GM18873 (cell line): Measurements from ENCODE around the gene TEKTIP1.
"Not testable (repeated sequence)": the region's sequence is repeated elsewhere in the genome, so short reads cannot be mapped to it uniquely, and the experiment has no call there.

Experiments used
- ATAC-seq: cut with Tn5 transposase; IDR thresholded peaks from one replicate; pipeline ENCODE4 v1.9.1; 2021; ENCODE audit warnings: mild to moderate bottlenecking, moderate library complexity, moderate number of reproducible peaks; ENCODE audit not compliant: unreplicated experiment, low FRiP score

Gene TEKTIP1

GRCh38 chr19:3507371-3508120 lies 31.4 kb upstream of the TEKTIP1 start:
- no peak for ATAC-seq

- ATAC-seq, result not testable (repeated sequence)
Observed at GRCh38 chr19:3508121-3508661, 30.8 kb upstream of the TEKTIP1 start.

- ATAC-seq, result no peak
Observed at GRCh38 chr19:3508771-3509535, 30.0 kb upstream of the TEKTIP1 start.

GRCh38 chr19:3509566-3509989 lies 29.4 kb upstream of the TEKTIP1 start:
- ATAC-seq, result no peak

- ATAC-seq, result no peak
Observed at GRCh38 chr19:3510727-3511126, 28.2 kb upstream of the TEKTIP1 start.

- no peak for ATAC-seq
Observed at GRCh38 chr19:3511506-3512251, 27.3 kb upstream of the TEKTIP1 start.

- ATAC-seq, result no peak
Observed at GRCh38 chr19:3512562-3513228, 26.3 kb upstream of the TEKTIP1 start.

- no peak for ATAC-seq
Observed at GRCh38 chr19:3513229-3514140, 25.5 kb upstream of the TEKTIP1 start.

- ATAC-seq, result no peak
Observed at GRCh38 chr19:3514930-3515329, 24.0 kb upstream of the TEKTIP1 start.

GRCh38 chr19:3515891-3516422 lies 23.0 kb upstream of the TEKTIP1 start:
- no peak for ATAC-seq

- ATAC-seq, result no peak
Observed at GRCh38 chr19:3516675-3517207, 22.2 kb upstream of the TEKTIP1 start.

- ATAC-seq, result no peak
Observed at GRCh38 chr19:3517638-3518037, 21.3 kb upstream of the TEKTIP1 start.

GRCh38 chr19:3518255-3518654 lies 20.7 kb upstream of the TEKTIP1 start:
- no peak for ATAC-seq

GRCh38 chr19:3518659-3519058 lies 20.3 kb upstream of the TEKTIP1 start:
- ATAC-seq, result no peak

- no peak for ATAC-seq
Observed at GRCh38 chr19:3519126-3519525, 19.8 kb upstream of the TEKTIP1 start.

GRCh38 chr19:3520166-3521103 lies 18.5 kb upstream of the TEKTIP1 start:
- no peak for ATAC-seq

- ATAC-seq, result no peak
Observed at GRCh38 chr19:3521104-3521445, 17.9 kb upstream of the TEKTIP1 start.
